Astrocyte of the cerebellum (primary cell): ENCODE data around the gene GTPBP3.
"Not testable (repeated sequence)": the region's sequence is repeated elsewhere in the genome, so short reads cannot be mapped to it uniquely, and the experiment has no call there.

Experiments
- DNase-seq: peaks from one replicate; pipeline ENCODE4 v3.0.0-alpha.2; 2011; ENCODE audit warnings: low read depth
- H3K4me3 ChIP-seq: 2 replicates; pipeline ENCODE4 v1.5.1; 2011; ENCODE audit warnings: mild to moderate bottlenecking, low read depth, low read length, moderate library complexity
- CTCF ChIP-seq: IDR thresholded peaks from 2 replicates; pipeline ENCODE4 v1.5.1; 2012; ENCODE audit warnings: low read length, low read depth, moderate library complexity, mild to moderate bottlenecking; ENCODE audit errors: missing control alignments
- in situ Hi-C: cut with HindIII; loops from 2 replicates; pipeline ENCODE4 v1.10.0; 2017; ENCODE audit warnings: low sequenced_read_pairs

GTPBP3 gene

GRCh38 chr19:17353386-17353785 is 16.0 kb downstream of the GTPBP3 start:
- no peak for DNase-seq
- H3K4me3 ChIP-seq = no peak overlapping the region
- in situ Hi-C loops = no loop called here
- no peak for TF ChIP-seq CTCF

GRCh38 chr19:17357078-17357666 is 19.8 kb downstream of the GTPBP3 start:
- TF ChIP-seq CTCF = no peak
- in situ Hi-C loops = no loop called here
- H3K4me3 ChIP-seq = no peak overlapping the region

GRCh38 chr19:17357724-17358123 is 20.4 kb downstream of the GTPBP3 start:
- no peak for DNase-seq
- no peak for TF ChIP-seq CTCF
- in situ Hi-C loops = no loop called here
- H3K4me3 ChIP-seq = no peak overlapping the region

More at GRCh38 chr19:17357078-17357666, 19.8 kb downstream of the GTPBP3 start:
- no peak for DNase-seq

GRCh38 chr19:17358395-17358794 is 21.0 kb downstream of the GTPBP3 start:
- no peak overlapping the region for H3K4me3 ChIP-seq
- DNase-seq = no peak
- in situ Hi-C loops = no loop called here
- no peak for TF ChIP-seq CTCF

GRCh38 chr19:17359905-17360800 is 22.8 kb downstream of the GTPBP3 start:
- no peak overlapping the region for H3K4me3 ChIP-seq
- DNase-seq = no peak
- no peak for TF ChIP-seq CTCF
- in situ Hi-C loops = no loop called here

GRCh38 chr19:17363852-17364605 is 26.7 kb downstream of the GTPBP3 start:
- DNase-seq, H3K4me3 ChIP-seq, in situ Hi-C loops: not testable (repeated sequence)
